Activated CD8-positive, alpha-beta memory T cell treated with anti-CD3 and anti-CD28 coated beads, Interleukin-2, amount 10 ng/mL, durations not matched to agents 7 days and 5 days (primary cell): ENCODE measurements around the gene ERCC6L2. TPM values are rescaled to one million over a fixed set of nuclear protein-coding genes. Genes with fewer than 3 reads are reported as not detected.

Experiments
- ATAC-seq: fragments of 150-1000 bp; cut with Tn5 transposase; one replicate; pipeline ENCODE4 v1.10.0; 2021; ENCODE audit warnings: moderate library complexity
- CTCF ChIA-PET: fragments of 350-600 bp; sonication (Branson Sonifier 250); formaldehyde crosslinking; loops from one replicate; lab custom pipeline; 2021; ENCODE audit warnings: antibody characterized with exemption; lab: Charles Lee
- DNase-seq: peaks from one replicate; pipeline ENCODE4 v3.0.0-alpha.2; 2020
- H3K27ac Mint-ChIP-seq: one replicate; pipeline ENCODE4 v1.8.0; 2021; ENCODE audit warnings: mild to moderate bottlenecking, mixed read lengths
- H3K27me3 Mint-ChIP-seq: one replicate; pipeline ENCODE4 v1.8.0; 2021; ENCODE audit warnings: mixed read lengths
- H3K36me3 Mint-ChIP-seq: one replicate; pipeline ENCODE4 v1.8.0; 2021; ENCODE audit warnings: mild to moderate bottlenecking, mixed read lengths
- H3K4me1 Mint-ChIP-seq: one replicate; pipeline ENCODE4 v1.8.0; 2021; ENCODE audit warnings: mixed read lengths
- H3K4me3 Mint-ChIP-seq: one replicate; pipeline ENCODE4 v1.8.0; 2021; ENCODE audit warnings: mild to moderate bottlenecking, moderate library complexity, mixed read lengths
- H3K9me3 Mint-ChIP-seq: one replicate; pipeline ENCODE4 v1.8.0; 2022; ENCODE audit warnings: low read depth, mixed read lengths
- total RNA-seq, 2 experiments: library from RNA; stranded (reverse); gene quantifications; one replicate each; pipeline ENCODE4 v1.2.3, GENCODE V29; 2021

Gene ERCC6L2
- total RNA-seq, 2 experiments from 2014 or later, result 33.0 to 38.5 TPM

DNA sequence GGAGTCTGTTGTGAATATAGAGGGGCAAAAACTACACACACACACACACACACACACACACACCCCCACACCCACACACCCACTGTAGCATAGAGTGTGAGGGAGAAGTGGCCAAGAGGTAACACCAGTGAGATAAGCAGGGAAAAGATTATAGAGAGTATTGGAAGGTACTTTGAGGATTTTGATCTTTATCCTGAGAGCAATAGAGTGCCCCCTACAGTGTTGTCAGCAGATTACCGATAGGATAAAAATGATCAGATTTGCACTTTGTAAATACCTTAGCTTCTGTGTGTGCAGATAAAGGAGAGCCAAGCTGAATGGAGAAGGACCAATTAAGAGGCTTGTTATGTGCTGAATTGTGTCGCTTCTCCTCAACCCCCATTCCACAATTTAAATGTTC, 32.3 kb downstream of the ERCC6L2 start:
- ATAC-seq (no peak), DNase-seq (no peak)
- Mint-ChIP-seq H3K36me3 (peaks cover 26% of the 10 kb centered on the region), H3K4me1 (peaks cover 8% of the 10 kb centered on the region), H3K9me3 (no peaks in the 10 kb centered on the region), H3K27ac (no peak overlapping the region), H3K4me3 (no peak overlapping the region), H3K27me3 (no peaks in the 10 kb centered on the region)
- CTCF ChIA-PET, result interaction anchor here (1.0 kb wide), 2 partner anchors 19 to 33 kb away, joined by 3 read pairs; no protein-coding TSS in a partner anchor

DNA sequence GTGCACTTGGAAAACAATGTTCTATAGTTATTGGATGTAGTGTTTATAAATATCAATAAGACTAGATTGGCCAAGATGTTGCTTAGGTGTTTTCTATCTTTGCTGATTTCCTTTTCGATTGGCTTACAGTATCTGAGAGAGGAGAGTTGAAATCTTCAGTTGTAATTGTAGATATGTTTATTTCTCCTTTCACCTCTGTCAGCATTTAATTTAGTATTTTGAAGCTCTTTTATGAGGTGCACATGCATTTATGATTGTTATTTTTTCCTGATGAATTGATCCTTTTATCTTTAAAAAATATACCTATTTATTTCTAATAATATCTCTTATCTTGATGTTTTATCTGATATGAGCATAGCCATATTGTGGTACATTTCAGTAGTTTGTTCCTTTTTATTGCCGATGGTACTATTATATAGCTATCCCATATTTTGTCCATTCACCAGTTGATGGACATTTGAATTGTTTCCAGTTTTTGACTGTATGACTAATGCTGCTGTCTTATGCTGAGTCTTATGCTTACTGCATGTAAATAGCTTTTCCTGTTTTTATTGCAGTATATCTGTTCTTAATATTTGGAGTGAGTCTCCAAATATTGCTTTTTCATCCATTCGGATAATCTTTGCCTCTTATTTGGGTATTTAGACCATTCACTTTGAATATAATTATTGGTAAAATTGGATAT, 34.7 kb downstream of the ERCC6L2 start:
- Mint-ChIP-seq H3K27me3 (no peaks in the 10 kb centered on the region), H3K9me3 (no peaks in the 10 kb centered on the region), H3K36me3 (peaks cover 27% of the 10 kb centered on the region), H3K4me3 (no peak overlapping the region), H3K4me1 (peaks cover 8% of the 10 kb centered on the region), H3K27ac (no peak overlapping the region)
- ATAC-seq (no peak), DNase-seq (no peak)
- CTCF ChIA-PET, result interaction anchor here (1.6 to 2.1 kb wide), 2 partner anchors 69 to 98 kb away, joined by 3 to 5 read pairs; no protein-coding TSS in a partner anchor

DNA sequence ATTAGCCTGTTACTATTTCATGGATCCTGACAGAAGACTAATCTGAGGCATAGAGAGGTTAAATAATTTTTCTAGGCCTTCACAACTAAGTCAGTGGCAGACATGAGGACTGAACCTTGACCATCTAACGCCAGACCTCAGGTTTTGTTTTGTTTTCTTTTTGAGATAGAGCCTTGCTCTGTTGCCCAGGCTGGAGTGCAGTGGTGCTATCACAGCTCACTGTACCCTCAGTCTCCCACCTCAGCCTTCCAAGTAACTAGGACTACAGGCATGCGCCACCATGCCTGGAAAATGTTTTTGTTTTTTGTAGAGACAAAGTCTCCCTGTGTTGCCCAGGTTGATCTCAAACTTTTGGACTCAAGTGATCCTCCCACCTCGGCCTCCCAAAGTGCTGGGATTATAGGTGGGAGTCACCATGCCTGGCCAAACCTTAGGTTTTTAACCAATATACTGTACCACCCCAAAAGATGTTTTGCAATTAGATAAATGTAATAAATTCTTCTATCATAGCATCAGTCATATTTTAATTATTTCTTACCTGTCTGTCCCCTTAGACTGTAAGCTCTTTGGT, 35.4 kb downstream of the ERCC6L2 start:
- no peaks in the 10 kb centered on the region for H3K27me3 Mint-ChIP-seq
- ATAC-seq, result no peak
- no peak overlapping the region for H3K27ac Mint-ChIP-seq

DNA sequence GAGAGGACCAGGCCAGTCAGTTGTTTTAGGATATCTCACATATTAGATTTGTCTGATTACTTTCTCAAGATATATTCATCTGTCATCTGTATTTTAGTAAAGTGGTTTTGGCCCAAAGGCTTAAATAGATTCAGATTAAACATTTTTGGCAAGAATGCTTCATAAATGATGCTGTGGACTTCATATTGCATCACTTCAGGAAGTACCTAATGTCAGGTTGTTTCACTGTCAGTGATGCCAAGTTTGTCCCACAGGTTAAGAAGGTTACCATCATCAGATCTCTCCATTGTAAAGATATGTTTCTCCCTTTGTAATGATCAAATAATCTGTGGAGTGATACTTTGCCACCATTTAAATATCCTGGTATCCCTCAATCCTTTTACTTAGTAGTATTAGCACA, 37.3 kb downstream of the ERCC6L2 start:
- Mint-ChIP-seq H3K36me3 (peaks cover 36% of the 10 kb centered on the region), H3K4me1 (peaks cover 7% of the 10 kb centered on the region), H3K27me3 (no peaks in the 10 kb centered on the region), H3K9me3 (peaks cover 3% of the 10 kb centered on the region), H3K4me3 (no peak overlapping the region), H3K27ac (no peak overlapping the region)
- DNase-seq (no peak), ATAC-seq (no peak)
- CTCF ChIA-PET, result no interaction called here

More for the DNA sequence above, 35.4 kb downstream of the ERCC6L2 start:
- Mint-ChIP-seq H3K4me1 (peaks cover 8% of the 10 kb centered on the region), H3K36me3 (peaks cover 28% of the 10 kb centered on the region), H3K4me3 (no peak overlapping the region), H3K9me3 (no peaks in the 10 kb centered on the region)
- no peak for DNase-seq
- CTCF ChIA-PET, result interaction anchor here (1.6 to 2.1 kb wide), 2 partner anchors 68 to 98 kb away, joined by 3 to 5 read pairs; no protein-coding TSS in a partner anchor

DNA sequence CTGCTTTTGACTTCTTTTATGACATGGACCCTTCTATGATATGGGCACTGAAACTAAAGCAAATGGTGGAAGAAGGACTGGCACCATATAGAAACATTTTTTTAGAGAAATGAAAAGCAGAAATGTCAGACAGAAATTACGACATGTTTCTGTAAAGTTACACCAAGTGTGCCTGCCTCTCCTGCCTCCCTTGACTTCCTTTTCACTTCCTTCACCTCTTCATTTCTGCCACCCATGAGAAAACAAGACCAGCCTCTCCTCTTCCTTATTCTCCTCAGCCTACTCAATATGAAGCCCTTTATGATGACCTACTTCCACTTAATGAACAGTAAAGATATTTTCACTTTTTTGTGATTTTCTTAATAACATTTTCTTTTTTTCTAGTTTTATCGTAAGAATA, 44.5 kb downstream of the ERCC6L2 start:
- H3K27ac Mint-ChIP-seq, result no peak overlapping the region
- DNase-seq (no peak), ATAC-seq (no peak)
- H3K4me1 Mint-ChIP-seq, result no peaks in the 10 kb centered on the region
- peaks cover 42% of the 10 kb centered on the region for H3K36me3 Mint-ChIP-seq
- CTCF ChIA-PET, result no interaction called here
- peaks cover 3% of the 10 kb centered on the region for H3K9me3 Mint-ChIP-seq
- no peak overlapping the region for H3K4me3 Mint-ChIP-seq
- H3K27me3 Mint-ChIP-seq, result no peaks in the 10 kb centered on the region

DNA sequence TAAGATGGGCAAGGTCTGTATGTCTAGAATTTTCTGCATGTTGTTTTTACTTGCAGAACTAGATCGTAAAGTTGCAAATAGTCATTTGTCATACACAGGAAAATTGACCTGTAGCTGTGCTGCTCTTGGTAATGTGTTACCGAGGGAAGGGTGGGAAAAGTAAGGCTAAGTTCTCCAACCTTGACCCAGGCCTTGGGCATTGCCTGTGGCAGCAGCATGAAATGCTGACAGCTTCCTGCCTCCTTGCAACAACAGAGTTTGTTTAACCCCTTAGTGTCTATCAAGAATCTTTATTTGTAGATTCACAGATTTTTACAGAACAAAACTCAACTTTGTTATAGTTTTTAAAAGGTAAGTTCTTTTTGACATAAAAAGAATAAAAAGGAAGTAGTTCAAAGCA, 48.3 kb downstream of the ERCC6L2 start:
- H3K27ac Mint-ChIP-seq, result no peak overlapping the region
- no peaks in the 10 kb centered on the region for H3K9me3 Mint-ChIP-seq

DNA sequence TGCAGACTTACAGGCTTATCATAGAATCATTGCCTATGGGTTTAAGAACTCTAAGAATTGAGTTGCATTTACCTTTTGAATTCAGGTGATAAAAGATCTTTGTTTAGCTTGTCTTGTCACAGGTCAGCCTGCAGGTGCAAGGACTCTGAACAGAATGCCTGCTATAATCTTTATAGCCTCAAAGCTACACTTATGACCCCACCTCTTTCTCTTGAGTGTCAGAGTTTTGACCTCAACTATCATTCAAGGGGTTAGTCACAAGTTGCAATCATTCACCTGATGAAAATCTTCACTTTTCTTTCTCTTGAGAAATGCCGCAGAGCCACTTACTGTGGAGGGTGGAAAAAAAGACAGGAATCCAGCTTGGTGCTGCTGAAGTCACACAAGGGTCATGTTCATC, 49.5 kb downstream of the ERCC6L2 start:
- CTCF ChIA-PET, result interaction anchor here (0.8 kb wide), 1 partner anchor 11 kb away, joined by 3 read pairs; no protein-coding TSS in a partner anchor
- Mint-ChIP-seq H3K27me3 (no peaks in the 10 kb centered on the region), H3K4me1 (peaks cover 2% of the 10 kb centered on the region), H3K36me3 (peaks cover 39% of the 10 kb centered on the region), H3K27ac (no peak overlapping the region), H3K4me3 (no peak overlapping the region), H3K9me3 (no peaks in the 10 kb centered on the region)
- no peak for ATAC-seq
- no peak for DNase-seq

More for the DNA sequence above, 48.3 kb downstream of the ERCC6L2 start:
- Mint-ChIP-seq H3K27me3 (no peaks in the 10 kb centered on the region), H3K4me3 (no peak overlapping the region), H3K4me1 (peaks cover 2% of the 10 kb centered on the region), H3K36me3 (peaks cover 36% of the 10 kb centered on the region)
- CTCF ChIA-PET, result no interaction called here
- DNase-seq, result no peak
- ATAC-seq, result no peak

DNA sequence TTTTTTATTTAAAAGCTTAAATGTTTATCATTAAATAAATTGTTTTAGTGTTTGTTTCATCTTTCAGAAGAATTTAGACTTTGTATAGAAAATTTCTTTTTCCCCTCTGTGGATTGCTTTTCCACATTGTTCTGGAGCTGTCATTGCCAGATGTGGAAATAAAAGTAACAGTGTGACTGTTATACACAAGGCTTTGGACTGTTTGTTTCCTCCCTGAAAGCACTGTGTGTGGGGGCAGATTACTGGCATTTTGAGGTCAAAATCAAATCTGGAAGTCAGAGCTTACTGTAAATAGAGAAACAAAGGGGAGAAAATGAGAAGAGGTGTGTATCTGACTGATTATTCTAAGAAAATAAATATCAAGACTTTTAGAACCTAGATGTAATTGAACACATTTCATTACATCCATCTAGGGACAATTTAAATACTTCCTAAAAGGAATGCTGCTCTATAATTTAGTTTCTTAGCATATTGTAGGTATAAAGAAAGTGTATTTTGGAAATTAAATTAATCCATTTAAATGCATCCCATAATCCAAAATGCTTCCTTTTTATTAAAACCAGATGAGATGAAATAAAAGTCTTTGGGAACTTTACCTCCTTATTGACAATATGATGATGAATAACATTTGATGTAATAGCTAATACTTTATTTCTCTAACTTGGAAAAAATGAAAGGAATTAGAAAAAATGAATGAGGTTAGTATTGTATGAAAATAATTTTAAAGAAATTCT, 51.9 kb downstream of the ERCC6L2 start:
- peaks cover 47% of the 10 kb centered on the region for H3K36me3 Mint-ChIP-seq
- DNase-seq (no peak), ATAC-seq (no peak)
- no peak overlapping the region for H3K27ac Mint-ChIP-seq
- CTCF ChIA-PET, result interaction anchor here (1.5 kb wide), 1 partner anchor 10 kb away, joined by 4 read pairs; no protein-coding TSS in a partner anchor
- peaks cover 2% of the 10 kb centered on the region for H3K4me1 Mint-ChIP-seq
- peaks cover 3% of the 10 kb centered on the region for H3K9me3 Mint-ChIP-seq
- H3K27me3 Mint-ChIP-seq, result no peaks in the 10 kb centered on the region
- H3K4me3 Mint-ChIP-seq, result no peak overlapping the region

DNA sequence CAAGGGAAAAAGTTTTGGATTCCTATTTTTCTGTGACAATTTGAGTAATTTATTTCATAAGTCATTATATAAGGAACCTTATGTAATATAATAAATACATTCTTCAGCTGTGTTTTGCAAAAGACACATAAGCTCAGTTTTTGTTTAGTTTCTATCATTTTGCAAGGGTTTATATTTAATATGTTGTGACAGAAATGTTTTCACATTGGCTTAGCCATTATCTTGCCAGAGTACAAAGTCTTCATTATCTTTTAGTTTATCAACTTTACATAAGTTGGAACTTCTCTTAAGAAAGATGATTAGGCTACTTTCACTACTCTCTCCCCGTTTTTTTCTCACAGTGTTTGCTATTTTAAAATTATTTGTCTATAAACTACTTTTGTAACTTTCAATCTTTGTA, 54.8 kb downstream of the ERCC6L2 start:
- CTCF ChIA-PET, result no interaction called here
- peaks cover 3% of the 10 kb centered on the region for H3K9me3 Mint-ChIP-seq
- peaks cover 2% of the 10 kb centered on the region for H3K4me1 Mint-ChIP-seq
- H3K27ac Mint-ChIP-seq, result no peak overlapping the region
- H3K4me3 Mint-ChIP-seq, result no peak overlapping the region
- no peaks in the 10 kb centered on the region for H3K27me3 Mint-ChIP-seq
- DNase-seq, result no peak
- H3K36me3 Mint-ChIP-seq, result peaks cover 56% of the 10 kb centered on the region
- ATAC-seq, result no peak

DNA sequence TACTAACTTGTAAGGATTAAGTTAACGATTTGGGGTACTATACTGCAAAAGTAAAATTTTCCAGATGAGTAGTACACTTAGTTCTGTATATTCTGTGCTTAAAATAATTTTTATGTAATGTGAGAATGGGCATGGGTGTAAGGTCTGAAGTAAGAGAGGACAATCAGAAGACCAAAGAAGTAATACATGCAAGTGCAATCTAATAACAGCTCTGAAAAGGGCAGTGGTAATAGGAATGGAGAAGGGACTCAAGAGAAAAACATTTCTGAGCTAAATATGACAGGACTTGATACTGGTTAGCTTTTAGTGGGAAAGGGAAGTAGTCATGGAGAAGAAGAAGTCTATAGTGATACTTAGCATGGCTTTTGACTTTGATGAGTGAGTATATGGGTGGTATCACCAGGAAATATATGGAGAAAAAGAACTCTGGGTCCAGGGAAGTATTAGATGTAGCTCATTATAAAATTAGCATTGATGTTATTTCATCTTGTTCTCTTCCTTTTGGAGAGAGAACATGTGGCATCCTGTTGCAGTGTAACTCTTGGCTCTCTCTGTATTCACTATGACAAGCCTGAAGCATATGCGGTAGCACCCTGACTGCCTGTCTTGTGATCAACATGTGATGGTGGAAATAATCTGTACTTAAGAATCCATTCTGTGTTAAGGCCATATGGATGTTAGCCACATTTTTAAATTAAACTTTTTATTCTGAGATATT, 60.5 kb downstream of the ERCC6L2 start:
- H3K9me3 Mint-ChIP-seq, result peaks cover 14% of the 10 kb centered on the region
- no peak overlapping the region for H3K27ac Mint-ChIP-seq
- H3K4me3 Mint-ChIP-seq, result no peak overlapping the region
- CTCF ChIA-PET, result interaction anchor here (0.8 kb wide), 1 partner anchor 11 kb away, joined by 3 read pairs; no protein-coding TSS in a partner anchor
- H3K4me1 Mint-ChIP-seq, result no peaks in the 10 kb centered on the region
- H3K36me3 Mint-ChIP-seq, result peaks cover 76% of the 10 kb centered on the region
- DNase-seq (no peak), ATAC-seq (no peak)
- H3K27me3 Mint-ChIP-seq, result no peaks in the 10 kb centered on the region

DNA sequence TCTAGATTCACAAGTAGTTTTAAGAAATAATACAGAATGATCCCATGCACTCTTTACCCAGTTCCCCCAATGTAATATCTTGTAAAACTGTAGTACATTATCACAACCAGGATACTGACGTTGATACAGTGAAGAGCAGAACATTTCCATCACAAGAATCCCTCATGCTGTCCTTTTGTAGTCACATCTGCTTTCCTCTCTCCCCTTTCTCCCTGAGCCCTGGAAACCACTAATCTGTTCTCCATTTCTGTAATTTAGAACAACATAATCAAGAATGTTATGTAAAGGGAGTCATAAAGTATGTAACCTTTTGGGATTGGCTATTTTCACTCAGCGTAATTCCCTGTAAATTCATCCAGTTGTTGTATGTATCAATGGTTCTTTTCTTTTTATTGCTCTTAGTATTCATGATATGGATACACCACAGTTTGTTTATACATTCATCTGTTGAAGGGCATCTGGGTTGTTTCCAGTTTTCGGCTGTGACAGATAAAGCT, 61.1 kb downstream of the ERCC6L2 start:
- CTCF ChIA-PET, result no interaction called here
- ATAC-seq, result no peak
- peaks cover 12% of the 10 kb centered on the region for H3K9me3 Mint-ChIP-seq
- no peak overlapping the region for H3K27ac Mint-ChIP-seq
- no peaks in the 10 kb centered on the region for H3K27me3 Mint-ChIP-seq
- no peaks in the 10 kb centered on the region for H3K4me1 Mint-ChIP-seq
- H3K4me3 Mint-ChIP-seq, result no peak overlapping the region
- H3K36me3 Mint-ChIP-seq, result peaks cover 75% of the 10 kb centered on the region
- DNase-seq, result no peak

DNA sequence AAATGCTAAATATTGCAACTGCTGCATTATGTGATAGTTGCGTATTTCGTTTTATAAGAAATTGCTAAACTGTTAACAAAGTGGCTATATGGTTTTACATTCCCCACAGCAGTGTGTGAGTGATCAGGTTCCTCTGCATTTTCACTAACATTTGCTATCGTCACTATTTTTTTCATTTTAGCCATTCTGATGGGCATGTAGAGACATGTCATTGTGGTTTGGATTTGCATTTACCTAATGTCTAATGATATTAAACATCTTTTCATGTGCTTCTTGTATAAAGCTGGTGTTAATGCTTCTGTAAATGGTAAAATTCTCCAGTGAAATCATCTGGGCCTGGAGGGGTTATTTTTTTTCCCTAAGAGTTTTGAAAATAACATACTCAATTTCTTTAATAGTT, 61.6 kb downstream of the ERCC6L2 start:
- no peaks in the 10 kb centered on the region for H3K27me3 Mint-ChIP-seq
- DNase-seq (no peak), ATAC-seq (no peak)
- H3K36me3 Mint-ChIP-seq, result peaks cover 77% of the 10 kb centered on the region
- no peak overlapping the region for H3K27ac Mint-ChIP-seq
- peaks cover 12% of the 10 kb centered on the region for H3K9me3 Mint-ChIP-seq
- CTCF ChIA-PET, result interaction anchor here (1.2 kb wide), 1 partner anchor 10 kb away, joined by 4 read pairs; no protein-coding TSS in a partner anchor
- no peaks in the 10 kb centered on the region for H3K4me1 Mint-ChIP-seq
- no peak overlapping the region for H3K4me3 Mint-ChIP-seq

DNA sequence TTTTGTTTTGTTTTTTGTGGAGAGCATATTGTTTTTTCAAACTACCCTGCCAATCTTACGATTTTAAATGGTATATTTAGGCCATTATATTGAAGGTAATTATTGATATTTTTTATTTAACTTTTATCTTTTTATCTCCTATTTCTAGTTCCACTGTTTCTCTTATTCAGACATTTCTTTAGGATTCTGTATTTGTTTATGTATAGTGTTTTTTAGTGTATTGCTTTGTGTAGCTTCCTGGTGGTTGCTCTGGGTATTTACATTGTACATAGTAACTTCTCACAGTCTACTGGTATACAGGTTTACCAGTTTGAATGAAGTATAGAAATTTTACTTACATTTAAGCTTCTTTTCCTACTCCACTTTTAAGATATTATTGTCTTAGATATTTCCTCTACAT, 63.2 kb downstream of the ERCC6L2 start:
- Mint-ChIP-seq H3K36me3 (peaks cover 79% of the 10 kb centered on the region), H3K27me3 (no peaks in the 10 kb centered on the region), H3K9me3 (peaks cover 12% of the 10 kb centered on the region), H3K4me3 (no peak overlapping the region), H3K27ac (no peak overlapping the region), H3K4me1 (no peaks in the 10 kb centered on the region)
- CTCF ChIA-PET, result no interaction called here
- no peak for DNase-seq
- ATAC-seq, result no peak
